Glutamatergic neuron (in vitro differentiated cells): ENCODE results near the gene EXOC5. TPM values are rescaled to one million over a fixed set of nuclear protein-coding genes. Genes with fewer than 3 reads are reported as not detected.

Experiments used
- DNase-seq: peaks from one replicate; pipeline ENCODE4 v3.0.0; 2022
- H3K27ac Mint-ChIP-seq: one replicate; pipeline ENCODE4 v1.8.0; 2020; ENCODE audit warnings: mild to moderate bottlenecking, mixed read lengths, inconsistent platforms; ENCODE audit not compliant: unreplicated experiment
- H3K27me3 Mint-ChIP-seq: one replicate; pipeline ENCODE4 v1.8.0; 2020; ENCODE audit warnings: mild to moderate bottlenecking, moderate library complexity, mixed read lengths, inconsistent platforms; ENCODE audit not compliant: unreplicated experiment
- H3K36me3 Mint-ChIP-seq: one replicate; pipeline ENCODE4 v1.8.0; 2020; ENCODE audit warnings: mild to moderate bottlenecking, mixed read lengths, inconsistent platforms; ENCODE audit not compliant: unreplicated experiment
- H3K4me1 Mint-ChIP-seq: one replicate; pipeline ENCODE4 v1.8.0; 2020; ENCODE audit warnings: mild to moderate bottlenecking, low read depth, mixed read lengths, inconsistent platforms; ENCODE audit not compliant: unreplicated experiment
- H3K4me3 Mint-ChIP-seq: one replicate; pipeline ENCODE4 v1.8.0; 2020; ENCODE audit warnings: mild to moderate bottlenecking, mixed read lengths, inconsistent platforms; ENCODE audit not compliant: unreplicated experiment
- H3K9me3 Mint-ChIP-seq: one replicate; pipeline ENCODE4 v1.8.0; 2020; ENCODE audit warnings: mild to moderate bottlenecking, moderate library complexity, mixed read lengths, inconsistent platforms; ENCODE audit not compliant: unreplicated experiment
- CTCF ChIP-seq: fragments of 200-600 bp; sonication (generic); IDR thresholded peaks from one replicate; pipeline ENCODE4 v1.5.0; 2021; ENCODE audit not compliant: partially characterized antibody, unreplicated experiment
- total RNA-seq: library from RNA; stranded (reverse); fragmentation: NEBNext Ultra II Directional; extraction: Animal tissue kit (Norgen Biotek cat#: 25700); gene quantifications from one replicate; pipeline ENCODE4 v1.2.1, GENCODE V29; 2021; ENCODE audit not compliant: unreplicated experiment

EXOC5 gene
- total RNA-seq, 1 donor from 2014 or later, result 170 TPM

DNA sequence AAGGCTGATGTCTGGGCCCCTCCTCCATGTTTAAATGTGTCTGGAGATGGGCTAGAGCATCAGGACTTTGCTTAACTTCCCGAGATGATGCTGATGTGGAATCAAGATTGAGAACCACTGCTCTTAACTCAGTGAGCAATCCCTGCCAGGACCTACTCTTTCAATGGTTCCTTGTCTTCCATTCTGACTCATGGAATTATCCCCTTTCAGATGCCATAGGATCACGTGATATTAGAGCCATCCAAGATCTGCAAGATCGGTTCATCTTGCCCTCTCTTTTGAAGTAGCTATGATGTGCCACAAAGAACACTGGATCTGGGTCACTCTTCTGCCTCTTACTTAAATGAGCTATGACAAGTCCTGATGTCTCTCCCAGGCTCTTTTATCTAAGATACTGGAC, 96.8 kb downstream of the EXOC5 start:
- no peak for TF ChIP-seq CTCF
- H3K9me3 Mint-ChIP-seq, result no peaks in the 10 kb centered on the region
- no peak overlapping the region for H3K4me3 Mint-ChIP-seq
- no peaks in the 10 kb centered on the region for H3K27me3 Mint-ChIP-seq
- H3K36me3 Mint-ChIP-seq, result no peaks in the 10 kb centered on the region
- no peak for DNase-seq
- no peak overlapping the region for H3K27ac Mint-ChIP-seq
- no peaks in the 10 kb centered on the region for H3K4me1 Mint-ChIP-seq

- H3K36me3 Mint-ChIP-seq, result no peaks in the 10 kb centered on the region
Observed at GRCh38 chr14:57171363-57171762, 97.3 kb downstream of the EXOC5 start.

GRCh38 chr14:57169901-57170300, 98.8 kb downstream of the EXOC5 start:
- Mint-ChIP-seq H3K4me1 (no peaks in the 10 kb centered on the region), H3K36me3 (no peaks in the 10 kb centered on the region), H3K27me3 (no peaks in the 10 kb centered on the region), H3K4me3 (no peak overlapping the region), H3K9me3 (no peaks in the 10 kb centered on the region), H3K27ac (no peak overlapping the region)
- no peak for TF ChIP-seq CTCF
- no peak for DNase-seq

More at GRCh38 chr14:57171363-57171762, 97.3 kb downstream of the EXOC5 start:
- Mint-ChIP-seq H3K4me3 (no peak overlapping the region), H3K27me3 (no peaks in the 10 kb centered on the region), H3K27ac (no peak overlapping the region), H3K9me3 (no peaks in the 10 kb centered on the region), H3K4me1 (no peaks in the 10 kb centered on the region)
- TF ChIP-seq CTCF, result no peak
- DNase-seq, result no peak

GRCh38 chr14:57168138-57168679, 100.5 kb downstream of the EXOC5 start:
- Mint-ChIP-seq H3K27me3 (no peaks in the 10 kb centered on the region), H3K4me3 (no peak overlapping the region), H3K27ac (no peak overlapping the region), H3K9me3 (no peaks in the 10 kb centered on the region), H3K36me3 (no peaks in the 10 kb centered on the region), H3K4me1 (no peaks in the 10 kb centered on the region)
- no peak for DNase-seq
- no peak for TF ChIP-seq CTCF

GRCh38 chr14:57161583-57162234, 107.0 kb downstream of the EXOC5 start:
- Mint-ChIP-seq H3K27me3 (no peaks in the 10 kb centered on the region), H3K4me1 (no peaks in the 10 kb centered on the region), H3K36me3 (no peaks in the 10 kb centered on the region), H3K9me3 (no peaks in the 10 kb centered on the region), H3K27ac (no peak overlapping the region), H3K4me3 (no peak overlapping the region)
- TF ChIP-seq CTCF, result no peak
- no peak for DNase-seq
